Aorta (tissue), 5 donors: ENCODE measurements around the gene MEF2B. TPM values are rescaled to one million over a fixed set of nuclear protein-coding genes. Genes with fewer than 3 reads are reported as not detected.

Experiments used
- ATAC-seq: fragments of 200-7000 bp; cut with Tn5 transposase; one replicate; pipeline ENCODE4 v1.9.1; 2022; ENCODE audit warnings: moderate library complexity; ENCODE audit not compliant: low FRiP score
- DNase-seq, 2 donors: peaks; one replicate each; pipeline ENCODE4 v3.0.0-alpha.2; 2020
- H3K27ac ChIP-seq, 2 donors: one replicate each; pipeline ENCODE4 v1.5.1; 2013; ENCODE audit warnings: low read length in 2 of 2, mild to moderate bottlenecking in 2 of 2, moderate library complexity in 2 of 2, control low read depth in 1 of 2, inconsistent platforms in 1 of 2, low read depth in 1 of 2
- H3K27me3 ChIP-seq, 2 donors: one replicate each; pipeline ENCODE4 v1.6.1; 2013; ENCODE audit warnings: control low read depth in 1 of 2, low read length in 1 of 2, mild to moderate bottlenecking in 1 of 2, moderate library complexity in 1 of 2; ENCODE audit not compliant: insufficient read depth in 2 of 2, control insufficient read depth in 1 of 2
- H3K36me3 ChIP-seq, 2 donors: one replicate each; pipeline ENCODE4 v1.6.1; 2013; ENCODE audit warnings: control low read depth in 1 of 2, low read length in 1 of 2, mild to moderate bottlenecking in 1 of 2; ENCODE audit not compliant: insufficient read depth in 2 of 2, control insufficient read depth in 1 of 2
- H3K4me1 ChIP-seq, 2 donors: one replicate each; pipeline ENCODE4 v1.6.1; 2013; ENCODE audit warnings: low read length in 2 of 2, control low read depth in 1 of 2, mild to moderate bottlenecking in 1 of 2, moderate library complexity in 1 of 2; ENCODE audit not compliant: insufficient read depth in 2 of 2, control insufficient read depth in 1 of 2
- H3K4me3 ChIP-seq, 2 donors: one replicate each; pipeline ENCODE4 v1.5.1; 2013; ENCODE audit warnings: low read length in 2 of 2, control low read depth in 1 of 2, mild to moderate bottlenecking in 1 of 2
- H3K9me3 ChIP-seq: one replicate; pipeline ENCODE4 v1.6.1; 2013; ENCODE audit warnings: mild to moderate bottlenecking, low read length; ENCODE audit not compliant: control insufficient read depth
- WGBS, 2 donors: extraction: QIAGEN DNeasy Blood & Tissue Kit; methylation state at CpG; one replicate each; pipeline ENCODE4 v1.1.7; 2013; 5-methylcytosine and 5-hydroxymethylcytosine counted together
- intact Hi-C, 2 donors: fragments of 100-400 bp; cut with DNase I; formaldehyde crosslinking; loops; one replicate each; pipeline versions ENCODE4 v1.14.2 to v1.15.0; 2022
- polyA plus RNA-seq, 2 donors: library from polyadenylated mRNA; stranded (reverse); fragments of 200-250 nt; gene quantifications; one replicate each; pipeline ENCODE4 v1.2.3, GENCODE V29; 2013
- total RNA-seq, 2 donors: library from RNA; stranded (reverse); fragmentation: NEBNext Ultra II Directional; extraction: Animal tissue kit (Norgen Biotek cat#: 25700); gene quantifications; one replicate each; pipeline ENCODE4 v1.2.1, GENCODE V29; 2021
- donor health status: healthy with polysubstance abuse.
- donor health status: Bipolar disorder and iron deficiency.
- donor health status: DM: no; HTN: no; CAD: no.
- donor health status: DM: no; HTN: no; CAD: no.
- donor health status: DM: yes; HTN: yes; CAD: no.

The MEF2B gene
- total and polyA plus RNA-seq, 4 donors: 1.6 to 2.4 (median 1.8) TPM; not detected in 1

GRCh38 chr19:19211499-19212420 lies 41.7 kb upstream of the MEF2B start, which contains the start of gene NCAN:
NCAN (plus strand) TSS chr19:19211958; CDS start chr19:19216954, 4,996 bp downstream.
- 7 to 8% methylated on average over 53 to 54 of the region's 54 CpGs for WGBS, 2 donors

GRCh38 chr19:19209372-19209771 lies 39.3 kb upstream of the MEF2B start:
- Histone ChIP-seq H3K27me3 (no peaks in the 10 kb centered on the region), H3K4me1 (no peaks in the 10 kb centered on the region), H3K27ac (no peak overlapping the region), H3K9me3 (no peaks in the 10 kb centered on the region), H3K36me3 (no peaks in the 10 kb centered on the region), H3K4me3 (no peak overlapping the region)
- WGBS, 2 donors: 63 to 70% methylated on average over 9 of the region's 9 CpGs
- ATAC-seq (no peak), DNase-seq (no peak)
- intact Hi-C loops: loop anchor here in 1 of 2 donors (10.0 kb wide), 1 partner anchor 115 kb away; the partner anchor contains the start of genes MAU2 and SUGP1

More at GRCh38 chr19:19211499-19212420, 41.7 kb upstream of the MEF2B start, which contains the start of gene NCAN:
- Histone ChIP-seq H3K27ac (no peak within 1 kb of the TSS), H3K27me3 (no peaks in the 10 kb centered on the region), H3K36me3 (no peaks in the 10 kb centered on the region), H3K4me1 (no peaks in the 10 kb centered on the region), H3K4me3 (no peak within 1 kb of the TSS), H3K9me3 (no peaks in the 10 kb centered on the region)
- intact Hi-C loops: no loop called here
- DNase-seq (no peak), ATAC-seq (no peak)

GRCh38 chr19:19207637-19208572 lies 37.8 kb upstream of the MEF2B start:
- 40 to 53% methylated on average over 5 to 8 of the region's 8 CpGs for WGBS, 2 donors
- no peak overlapping the region for H3K4me3 ChIP-seq
- ATAC-seq (no peak), DNase-seq (no peak)
- H3K27me3 ChIP-seq: no peaks in the 10 kb centered on the region
- intact Hi-C loops: loop anchor here in 1 of 2 donors (10.0 kb wide), 1 partner anchor 117 kb away; the partner anchor contains the start of genes MAU2 and SUGP1
- no peaks in the 10 kb centered on the region for H3K4me1 ChIP-seq
- no peak overlapping the region for H3K27ac ChIP-seq
- no peaks in the 10 kb centered on the region for H3K9me3 ChIP-seq
- H3K36me3 ChIP-seq: no peaks in the 10 kb centered on the region

GRCh38 chr19:19206938-19207337 lies 36.9 kb upstream of the MEF2B start:
- ATAC-seq (no peak), DNase-seq (no peak)
- Histone ChIP-seq H3K4me3 (no peak overlapping the region), H3K27ac (no peak overlapping the region), H3K27me3 (no peaks in the 10 kb centered on the region), H3K36me3 (no peaks in the 10 kb centered on the region), H3K9me3 (no peaks in the 10 kb centered on the region), H3K4me1 (no peaks in the 10 kb centered on the region)
- 65% methylated on average over 5 of the region's 5 CpGs for WGBS, 2 donors
- intact Hi-C loops: loop anchor here in 1 of 2 donors (10.0 kb wide), 1 partner anchor 118 kb away; the partner anchor contains the start of genes MAU2 and SUGP1

GRCh38 chr19:19205416-19206410 lies 35.6 kb upstream of the MEF2B start:
- WGBS, 2 donors: 24 to 26% methylated on average over 14 of the region's 14 CpGs
- H3K27ac ChIP-seq: no peak overlapping the region
- H3K4me3 ChIP-seq: no peak overlapping the region
- ATAC-seq (no peak), DNase-seq (no peak)
- no peaks in the 10 kb centered on the region for H3K36me3 ChIP-seq
- H3K9me3 ChIP-seq: no peaks in the 10 kb centered on the region
- H3K27me3 ChIP-seq: no peaks in the 10 kb centered on the region
- intact Hi-C loops: loop anchor here in 1 of 2 donors (10.0 kb wide), 1 partner anchor 119 kb away; the partner anchor contains the start of genes MAU2 and SUGP1
- no peaks in the 10 kb centered on the region for H3K4me1 ChIP-seq

GRCh38 chr19:19204181-19204580 lies 34.1 kb upstream of the MEF2B start:
- 71 to 74% methylated on average over 13 of the region's 13 CpGs for WGBS, 2 donors
- intact Hi-C loops: loop anchor here in 1 of 2 donors (10.0 kb wide), 1 partner anchor 121 kb away; the partner anchor contains the start of genes MAU2 and SUGP1

GRCh38 chr19:19203012-19203856 lies 33.2 kb upstream of the MEF2B start, which contains the start of gene NR2C2AP:
NR2C2AP (minus strand) TSS chr19:19203414; CDS start chr19:19203060, 354 bp downstream.
- no peaks in the 10 kb centered on the region for H3K9me3 ChIP-seq
- DNase-seq (peak; percentile 96 to 99), ATAC-seq (peak; percentile 95)
- H3K27me3 ChIP-seq: no peaks in the 10 kb centered on the region
- H3K4me3 ChIP-seq: peak within 1 kb of the TSS; percentile 59 to 62
- intact Hi-C loops: loop anchor here in 1 of 2 donors (10.0 kb wide), 1 partner anchor 122 kb away; the partner anchor contains the start of genes MAU2 and SUGP1
- H3K36me3 ChIP-seq: peaks cover 0 to 1% of the 10 kb centered on the region in 2 donors
- 7 to 8% methylated on average over 58 to 60 of the region's 60 CpGs for WGBS, 2 donors
- no peaks in the 10 kb centered on the region for H3K4me1 ChIP-seq
- peak within 1 kb of the TSS in 1 of 2 donors; percentile 19 for H3K27ac ChIP-seq

More at GRCh38 chr19:19204181-19204580, 34.1 kb upstream of the MEF2B start:
- H3K27ac ChIP-seq: no peak overlapping the region
- H3K4me1 ChIP-seq: no peaks in the 10 kb centered on the region
- no peak for ATAC-seq
- no peaks in the 10 kb centered on the region for H3K36me3 ChIP-seq
- H3K4me3 ChIP-seq: no peak overlapping the region
- no peak for DNase-seq
- H3K27me3 ChIP-seq: no peaks in the 10 kb centered on the region
- no peaks in the 10 kb centered on the region for H3K9me3 ChIP-seq
